ENCODE measurements around the gene CAPN14. TPM values are rescaled to one million over a fixed set of nuclear protein-coding genes. Genes with fewer than 3 reads are reported as not detected.

Gene CAPN14
- total and polyA plus RNA-seq, 10 donors = 0.26 to 2.7 (median 0.92) TPM

GRCh38 chr2:31233741-31234682 lies 16.7 kb upstream of the CAPN14 start, which contains the start of gene EHD3:
Gene EHD3 (plus strand): TSS chr2:31234152. CDS start chr2:31234622, 470 bp downstream.
- intact Hi-C loops (cut with DNase I; ENCODE audit: low total_unique reads) = loop anchor here (10.0 kb wide), 1 partner anchor 81 kb away; no protein-coding TSS in a partner anchor

GRCh38 chr2:31233231-31233630 lies 15.9 kb upstream of the CAPN14 start:
- DNase-seq = no peak
- Histone ChIP-seq H3K4me3 (peak overlapping the region in 5 of 8 donors; percentile 61 to 85 (median 73)), H3K36me3 (peaks cover 0 to 4% (median 0%) of the 10 kb centered on the region in 6 donors), H3K27ac (peak overlapping the region in 4 of 8 donors; percentile 49 to 84 (median 74)), H3K27me3 (replicated peaks in 1 of 7) (no peaks in the 10 kb centered on the region), H3K9me3 (no peaks in the 10 kb centered on the region), H3K4me1 (peaks cover 9 to 46% (median 34%) of the 10 kb centered on the region in 6 donors)
- TF ChIP-seq POLR2A (IDR thresholded peaks at IDR 0.05) (no peak), POLR2AphosphoS5 (IDR thresholded peaks at IDR 0.05) (no peak), CTCF (IDR thresholded peaks at IDR 0.05 in 8 of 11, conservative IDR thresholded peaks at IDR 0.05 in 3 of 11) (no peak)
- intact Hi-C loops (cut with DNase I; ENCODE audit: low total_unique reads) = loop anchor here (10.0 kb wide), 1 partner anchor 82 kb away; no protein-coding TSS in a partner anchor
- 86 to 97% (median 94%) methylated on average over 1 of the region's 1 CpG for WGBS, 5 donors

More at GRCh38 chr2:31233741-31234682, 16.7 kb upstream of the CAPN14 start, which contains the start of gene EHD3:
- Histone ChIP-seq H3K36me3 (peaks cover 0 to 4% (median 0%) of the 10 kb centered on the region in 6 donors), H3K9me3 (no peaks in the 10 kb centered on the region), H3K27ac (peak within 1 kb of the TSS; percentile 44 to 84 (median 62)), H3K4me3 (peak within 1 kb of the TSS; percentile 61 to 85 (median 74)), H3K4me1 (peaks cover 13 to 54% (median 41%) of the 10 kb centered on the region in 6 donors), H3K27me3 (replicated peaks in 1 of 7) (no peaks in the 10 kb centered on the region)
- WGBS, 5 donors = 2 to 4% (median 3%) methylated on average over 29 to 74 of the region's 74 CpGs
- TF ChIP-seq POLR2A (IDR thresholded peaks at IDR 0.05) (peak in 1 of 3 donors; percentile 43), POLR2AphosphoS5 (IDR thresholded peaks at IDR 0.05) (peak; percentile 92 to 93 (median 92)), CTCF (IDR thresholded peaks at IDR 0.05 in 8 of 11, conservative IDR thresholded peaks at IDR 0.05 in 3 of 11) (peak; percentile 13 to 64 (median 53))
- peak; percentile 98 for DNase-seq

- H3K27ac ChIP-seq = no peak overlapping the region
- H3K9me3 ChIP-seq = no peaks in the 10 kb centered on the region
- intact Hi-C loops (cut with DNase I; ENCODE audit: low total_unique reads) = loop anchor here (10.0 kb wide), 1 partner anchor 82 kb away; no protein-coding TSS in a partner anchor
- DNase-seq = no peak
- H3K4me3 ChIP-seq = no peak overlapping the region
- TF ChIP-seq CTCF (IDR thresholded peaks at IDR 0.05 in 8 of 11, conservative IDR thresholded peaks at IDR 0.05 in 3 of 11) (no peak), POLR2AphosphoS5 (IDR thresholded peaks at IDR 0.05) (no peak), POLR2A (IDR thresholded peaks at IDR 0.05) (no peak)
- WGBS, 5 donors = 76 to 91% (median 78%) methylated on average over 4 of the region's 4 CpGs
- no peaks in the 10 kb centered on the region for H3K27me3 ChIP-seq (replicated peaks in 1 of 7)
- peaks cover 9 to 42% (median 33%) of the 10 kb centered on the region in 6 donors for H3K4me1 ChIP-seq
- H3K36me3 ChIP-seq = peaks cover 0 to 2% (median 0%) of the 10 kb centered on the region in 6 donors
Observed at GRCh38 chr2:31232586-31232985, 15.3 kb upstream of the CAPN14 start.
